HG02973 (cell line): ENCODE data around the gene SPTLC2.
"Not testable (repeated sequence)": the region's sequence is repeated elsewhere in the genome, so short reads cannot be mapped to it uniquely, and the experiment has no call there.

Experiments
- ATAC-seq: cut with Tn5 transposase; IDR thresholded peaks from one replicate; pipeline ENCODE4 v1.9.1; 2021; ENCODE audit warnings: moderate library complexity; ENCODE audit not compliant: unreplicated experiment

Gene SPTLC2

GRCh38 chr14:77616454-77617229 is at the start of gene SPTLC2:
TSS of gene SPTLC2 (minus strand) at chr14:77616637. CDS start at chr14:77616579, 58 bp downstream.
- ATAC-seq, result peak; percentile 94

- ATAC-seq, result no peak
Measured at GRCh38 chr14:77663293-77663692, 46.9 kb upstream of the SPTLC2 start.

GRCh38 chr14:77661562-77661961 is 45.1 kb upstream of the SPTLC2 start:
- ATAC-seq, result not testable (repeated sequence)

GRCh38 chr14:77660754-77661153 is 44.3 kb upstream of the SPTLC2 start:
- no peak for ATAC-seq

- ATAC-seq, result no peak
Measured at GRCh38 chr14:77659831-77660230, 43.4 kb upstream of the SPTLC2 start.

GRCh38 chr14:77657280-77657679 is 40.8 kb upstream of the SPTLC2 start:
- ATAC-seq, result no peak

- no peak for ATAC-seq
Measured at GRCh38 chr14:77654001-77654441, 37.6 kb upstream of the SPTLC2 start.

- no peak for ATAC-seq
Measured at GRCh38 chr14:77649326-77649725, 32.9 kb upstream of the SPTLC2 start.

- ATAC-seq, result no peak
Measured at GRCh38 chr14:77648520-77649200, 32.2 kb upstream of the SPTLC2 start.

- ATAC-seq, result no peak
Measured at GRCh38 chr14:77647853-77648252, 31.4 kb upstream of the SPTLC2 start.

GRCh38 chr14:77646907-77647306 is 30.5 kb upstream of the SPTLC2 start:
- no peak for ATAC-seq

- no peak for ATAC-seq
Measured at GRCh38 chr14:77645520-77646230, 29.2 kb upstream of the SPTLC2 start.

GRCh38 chr14:77642407-77642806 is 26.0 kb upstream of the SPTLC2 start:
- ATAC-seq, result no peak

- peak; percentile 64 for ATAC-seq
Measured at GRCh38 chr14:77641534-77642341, 25.3 kb upstream of the SPTLC2 start.

- no peak for ATAC-seq
Measured at GRCh38 chr14:77640756-77641533, 24.5 kb upstream of the SPTLC2 start.

- no peak for ATAC-seq
Measured at GRCh38 chr14:77638771-77639171, 22.3 kb upstream of the SPTLC2 start.

- not testable (repeated sequence) for ATAC-seq
Measured at GRCh38 chr14:77635869-77636268, 19.4 kb upstream of the SPTLC2 start.

GRCh38 chr14:77635466-77635865 is 19.0 kb upstream of the SPTLC2 start:
- not testable (repeated sequence) for ATAC-seq

- no peak for ATAC-seq
Measured at GRCh38 chr14:77630111-77630510, 13.7 kb upstream of the SPTLC2 start.

GRCh38 chr14:77625360-77625759 is 8.9 kb upstream of the SPTLC2 start:
- ATAC-seq, result no peak
